CD8-positive, alpha-beta memory T cell (primary cell): Measurements from ENCODE around the gene GNG14. TPM values are rescaled to one million over a fixed set of nuclear protein-coding genes. Genes with fewer than 3 reads are reported as not detected.
A peak's percentile ranks its signal among the peaks of the same experiment; 100 is the strongest.
"Not testable (repeated sequence)": the region's sequence is repeated elsewhere in the genome, so short reads cannot be mapped to it uniquely, and the experiment has no call there.

ENCODE experiments used
- CTCF ChIA-PET: fragments of 350-600 bp; sonication (Branson Sonifier 250); formaldehyde crosslinking; loops from one replicate; lab custom pipeline; 2021; ENCODE audit warnings: antibody characterized with exemption; lab: Charles Lee
- POLR2A ChIA-PET: fragments of 350-600 bp; sonication (Branson Sonifier 250); formaldehyde crosslinking; loops from one replicate; lab custom pipeline; 2021; ENCODE audit warnings: antibody characterized with exemption; lab: Charles Lee
- DNase-seq, 5 donors: peaks; one replicate each; pipeline versions ENCODE4 v3.0.0 to v3.0.0-alpha.2; 2020 to 2022; ENCODE audit warnings: mixed read lengths in 1 of 5
- H3K27ac ChIP-seq: one replicate; pipeline ENCODE4 v1.7.0; 2013; ENCODE audit warnings: low read depth, mild to moderate bottlenecking, low read length, moderate library complexity
- H3K27me3 ChIP-seq: 2 replicates; pipeline ENCODE4 v1.7.0; 2013; ENCODE audit warnings: low read length, mild to moderate bottlenecking; ENCODE audit not compliant: insufficient read depth, poor library complexity, severe bottlenecking
- H3K36me3 ChIP-seq: 2 replicates; pipeline ENCODE4 v1.7.0; 2013; ENCODE audit warnings: mild to moderate bottlenecking, low read length, moderate library complexity; ENCODE audit not compliant: insufficient read depth
- H3K4me1 ChIP-seq: 2 replicates; pipeline ENCODE4 v1.7.0; 2013; ENCODE audit warnings: mild to moderate bottlenecking, low read length, moderate library complexity; ENCODE audit not compliant: insufficient read depth
- H3K4me3 ChIP-seq: 2 replicates; pipeline ENCODE4 v1.7.0; 2013; ENCODE audit warnings: mild to moderate bottlenecking, low read length
- H3K9me3 ChIP-seq: 2 replicates; pipeline ENCODE4 v1.7.0; 2013; ENCODE audit warnings: mild to moderate bottlenecking, low read length
- H3K27ac Mint-ChIP-seq, 8 donors: one replicate each; pipeline ENCODE4 v1.8.0; 2020 to 2021; ENCODE audit warnings: mixed read lengths in 8 of 8, mild to moderate bottlenecking in 6 of 8, inconsistent platforms in 3 of 8, moderate library complexity in 3 of 8
- H3K27me3 Mint-ChIP-seq, 2 donors: one replicate each; pipeline ENCODE4 v1.8.0; 2020 to 2021; ENCODE audit warnings: mixed read lengths in 2 of 2, mild to moderate bottlenecking in 1 of 2, moderate library complexity in 1 of 2
- H3K36me3 Mint-ChIP-seq, 3 donors: one replicate each; pipeline ENCODE4 v1.8.0; 2020 to 2021; ENCODE audit warnings: mixed read lengths in 3 of 3, inconsistent platforms in 1 of 3, mild to moderate bottlenecking in 1 of 3
- H3K4me1 Mint-ChIP-seq, 3 donors: one replicate each; pipeline ENCODE4 v1.8.0; 2020 to 2021; ENCODE audit warnings: mixed read lengths in 3 of 3, inconsistent platforms in 1 of 3, mild to moderate bottlenecking in 1 of 3
- H3K4me3 Mint-ChIP-seq, 7 donors: one replicate each; pipeline ENCODE4 v1.8.0; 2020 to 2021; ENCODE audit warnings: mixed read lengths in 7 of 7, mild to moderate bottlenecking in 6 of 7, moderate library complexity in 4 of 7, inconsistent platforms in 2 of 7
- H3K9me3 Mint-ChIP-seq, 5 donors: one replicate each; pipeline ENCODE4 v1.8.0; 2020 to 2022; ENCODE audit warnings: mixed read lengths in 5 of 5, mild to moderate bottlenecking in 3 of 5, moderate library complexity in 2 of 5, inconsistent platforms in 1 of 5
- polyA plus RNA-seq: library from polyadenylated mRNA; unstranded; fragments of 300-500 nt; fragmentation: Illumina TruSeq; gene quantifications from one replicate; pipeline ENCODE4 v1.2.3, GENCODE V29; 2021
- total RNA-seq, 2 experiments: library from RNA; stranded (reverse); gene quantifications; one replicate each; pipeline ENCODE4 v1.2.3, GENCODE V29; 2021

GNG14 gene
- total and polyA plus RNA-seq, 3 experiments from 2014 or later = not detected

DNA sequence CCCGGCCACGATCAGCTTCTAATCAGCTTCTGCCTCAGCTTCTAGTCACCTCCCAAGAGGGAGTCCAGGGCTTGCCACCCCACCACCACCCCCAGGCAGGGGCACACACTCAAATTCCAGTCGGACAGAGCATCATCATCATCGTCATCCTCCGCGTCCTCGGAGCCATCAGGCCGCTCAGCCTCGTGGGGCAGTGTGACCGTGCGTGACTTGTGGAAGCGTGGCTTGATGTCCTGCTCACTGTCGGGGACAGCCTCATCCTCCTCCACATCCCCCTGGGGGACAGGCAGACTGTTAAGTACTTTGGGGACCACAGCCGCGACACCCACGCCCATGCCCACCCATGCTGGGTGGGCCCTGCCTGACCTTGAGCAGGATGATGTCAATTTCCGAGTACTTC lies 23.4 kb downstream of the GNG14 start:
- H3K27me3 ChIP-seq = no peaks in the 10 kb centered on the region
- peaks cover 0 to 78% (median 9%) of the 10 kb centered on the region in 3 donors for H3K36me3 Mint-ChIP-seq
- peaks cover 21% of the 10 kb centered on the region for H3K36me3 ChIP-seq

DNA sequence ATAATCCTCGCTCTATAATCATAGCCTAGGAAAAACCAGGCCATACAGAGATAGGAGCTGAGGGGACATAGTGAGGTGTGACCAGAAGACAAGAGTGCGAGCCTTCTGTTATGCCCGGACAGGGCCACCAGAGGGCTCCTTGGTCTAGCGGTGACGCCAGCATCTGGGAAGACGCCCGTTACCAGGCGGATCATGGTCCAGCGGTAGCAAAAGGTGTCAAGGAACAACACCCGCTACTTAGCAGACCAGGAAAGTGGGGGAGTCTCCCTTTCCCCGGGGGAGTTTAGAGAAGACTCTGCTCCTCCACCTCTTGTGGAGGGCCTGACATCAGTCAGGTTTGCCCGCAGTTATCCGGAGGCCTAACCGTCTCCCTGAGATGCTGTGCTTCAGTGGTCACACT lies 24.3 kb downstream of the GNG14 start:
- CTCF ChIA-PET, H3K27me3 Mint-ChIP-seq, H3K4me3 Mint-ChIP-seq, H3K4me1 Mint-ChIP-seq, H3K4me1 ChIP-seq, H3K27ac Mint-ChIP-seq, H3K4me3 ChIP-seq, H3K9me3 ChIP-seq, H3K9me3 Mint-ChIP-seq, POLR2A ChIA-PET, H3K27ac ChIP-seq, H3K27me3 ChIP-seq: not testable (repeated sequence)
- peak in 1 of 5 donors; percentile 11 for DNase-seq
- peaks cover 21% of the 10 kb centered on the region for H3K36me3 ChIP-seq
- H3K36me3 Mint-ChIP-seq = peaks cover 0 to 76% (median 11%) of the 10 kb centered on the region in 3 donors

More for the DNA sequence above, 23.4 kb downstream of the GNG14 start:
- H3K4me3 ChIP-seq = no peak overlapping the region
- H3K27ac ChIP-seq = no peak overlapping the region
- ChIA-PET CTCF (interaction anchor here (1.6 to 3.7 kb wide), 2 partner anchors 45 to 136 kb away, joined by 3 to 10 read pairs; no protein-coding TSS in a partner anchor), POLR2A (no interaction called here)
- no peaks in the 10 kb centered on the region for H3K9me3 Mint-ChIP-seq
- no peak overlapping the region for H3K4me3 Mint-ChIP-seq
- H3K4me1 Mint-ChIP-seq = no peaks in the 10 kb centered on the region
- H3K9me3 ChIP-seq = no peaks in the 10 kb centered on the region
- H3K4me1 ChIP-seq = no peaks in the 10 kb centered on the region
- DNase-seq = no peak
- no peaks in the 10 kb centered on the region for H3K27me3 Mint-ChIP-seq
- H3K27ac Mint-ChIP-seq = no peak overlapping the region

DNA sequence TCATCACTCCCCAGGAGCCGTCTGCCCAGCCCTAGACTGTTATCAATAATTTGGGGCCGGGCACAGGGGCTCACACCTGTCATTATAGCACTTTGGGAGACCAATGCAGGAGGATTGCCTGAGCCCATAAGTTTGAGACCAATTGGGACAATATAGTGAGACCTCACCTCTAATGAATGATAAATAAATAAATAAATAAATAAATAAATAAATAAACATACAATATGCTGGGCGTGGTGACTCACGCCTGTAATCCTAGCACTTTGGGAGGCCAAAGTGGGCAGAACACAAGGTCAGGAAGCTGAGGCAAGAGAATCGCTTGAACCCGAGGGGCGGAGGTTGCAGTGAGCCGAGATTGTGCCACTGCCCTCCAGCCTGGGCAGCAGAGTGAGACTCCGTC lies 25.5 kb downstream of the GNG14 start:
- H3K27me3 ChIP-seq, POLR2A ChIA-PET, H3K27me3 Mint-ChIP-seq, DNase-seq, CTCF ChIA-PET, H3K27ac ChIP-seq, H3K4me3 Mint-ChIP-seq, H3K9me3 Mint-ChIP-seq, H3K4me3 ChIP-seq, H3K4me1 ChIP-seq, H3K4me1 Mint-ChIP-seq, H3K9me3 ChIP-seq: not testable (repeated sequence)
- peaks cover 0 to 75% (median 11%) of the 10 kb centered on the region in 3 donors for H3K36me3 Mint-ChIP-seq
- H3K27ac Mint-ChIP-seq = peak overlapping the region in 1 of 8 donors; percentile 61
- peaks cover 21% of the 10 kb centered on the region for H3K36me3 ChIP-seq

DNA sequence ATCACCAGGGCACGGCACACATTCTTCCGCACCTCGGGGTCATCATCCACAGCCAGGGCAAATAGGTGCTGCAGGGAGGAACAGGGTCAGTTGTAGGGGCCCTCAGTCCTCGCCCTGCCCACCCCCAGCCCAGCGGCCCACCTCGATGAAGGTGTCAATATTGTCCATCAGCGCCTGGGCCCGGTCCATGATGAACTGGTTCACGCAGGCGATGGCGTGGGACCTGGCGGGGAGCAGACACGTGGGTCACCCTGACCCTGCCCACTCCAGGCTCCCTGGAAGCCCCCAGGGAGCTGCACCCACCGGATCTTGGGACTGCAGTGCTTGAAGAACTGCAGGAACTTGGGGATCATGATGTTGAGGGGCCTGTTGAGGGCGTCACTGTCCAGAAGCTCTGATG lies 27.3 kb downstream of the GNG14 start:
- Histone ChIP-seq H3K27ac (no peak overlapping the region), H3K36me3 (peaks cover 23% of the 10 kb centered on the region), H3K27me3 (no peaks in the 10 kb centered on the region), H3K4me1 (no peaks in the 10 kb centered on the region), H3K9me3 (no peaks in the 10 kb centered on the region), H3K4me3 (no peak overlapping the region)
- CTCF ChIA-PET = interaction anchor here (1.1 to 1.8 kb wide), 2 partner anchors 19 to 43 kb away, joined by 3 to 5 read pairs; partner anchors contain the start of gene TRIR
- peaks cover 0 to 73% (median 15%) of the 10 kb centered on the region in 3 donors for H3K36me3 Mint-ChIP-seq
- no peak for DNase-seq
- H3K9me3 Mint-ChIP-seq = no peaks in the 10 kb centered on the region
- H3K4me1 Mint-ChIP-seq = peaks cover 0 to 11% (median 8%) of the 10 kb centered on the region in 3 donors
- no peak overlapping the region for H3K4me3 Mint-ChIP-seq
- no peak overlapping the region for H3K27ac Mint-ChIP-seq
- no peaks in the 10 kb centered on the region for H3K27me3 Mint-ChIP-seq
- POLR2A ChIA-PET = no interaction called here

DNA sequence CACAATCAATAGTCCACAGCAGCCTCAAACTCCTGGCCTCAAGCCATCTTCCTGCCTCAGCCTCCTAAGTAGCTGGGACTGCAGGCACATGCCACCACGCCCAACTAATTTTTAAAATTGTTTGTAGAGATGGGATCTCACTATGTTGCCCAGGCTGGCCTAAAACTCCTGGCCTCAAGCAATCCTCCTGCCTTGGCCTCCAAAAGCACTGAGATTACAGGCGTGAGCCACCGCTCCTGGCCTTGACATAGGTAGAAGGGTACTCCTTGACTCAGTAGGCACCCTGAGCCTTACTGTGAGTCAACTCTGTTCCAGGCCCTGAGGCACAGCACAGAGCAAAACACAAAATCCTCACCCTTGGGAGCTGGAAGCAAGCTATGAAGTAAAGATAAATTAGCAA lies 28.1 kb downstream of the GNG14 start:
- Mint-ChIP-seq H3K27me3 (no peaks in the 10 kb centered on the region), H3K4me3 (no peak overlapping the region), H3K9me3 (no peaks in the 10 kb centered on the region), H3K27ac (peak overlapping the region in 1 of 8 donors; percentile 29), H3K36me3 (peaks cover 0 to 66% (median 11%) of the 10 kb centered on the region in 3 donors), H3K4me1 (peaks cover 6 to 18% (median 13%) of the 10 kb centered on the region in 3 donors)
- Histone ChIP-seq H3K36me3 (peaks cover 18% of the 10 kb centered on the region), H3K9me3 (no peaks in the 10 kb centered on the region), H3K4me1 (no peaks in the 10 kb centered on the region), H3K27me3 (no peaks in the 10 kb centered on the region), H3K4me3 (no peak overlapping the region), H3K27ac (no peak overlapping the region)
- no peak for DNase-seq
- CTCF ChIA-PET = interaction anchor here (1.1 to 2.8 kb wide), 6 partner anchors 18 to 60 kb away, joined by 3 to 16 read pairs (median 4); partner anchors contain the start of gene TRIR
- POLR2A ChIA-PET = interaction anchor here (0.6 kb wide), 1 partner anchor 241 kb away, joined by 3 read pairs; no protein-coding TSS in a partner anchor

DNA sequence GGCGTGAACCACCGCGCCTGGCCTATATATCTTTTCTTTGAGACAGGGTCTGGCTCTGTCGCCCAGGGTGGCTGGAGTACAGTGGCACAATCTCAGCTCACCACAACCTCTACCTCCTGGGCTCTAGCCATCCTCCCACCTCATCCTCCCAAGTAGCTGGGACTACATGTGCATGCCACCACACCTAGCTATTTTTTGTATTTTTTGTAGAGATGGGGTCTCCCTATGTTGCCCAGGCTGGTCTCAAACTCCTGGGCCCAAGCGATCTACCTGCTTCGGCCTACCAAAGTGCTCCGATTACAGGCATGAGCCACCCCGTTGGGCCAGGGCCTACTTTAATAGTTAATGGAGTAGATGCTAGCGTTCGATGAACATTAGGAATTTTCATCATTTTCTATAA lies 32.5 kb downstream of the GNG14 start:
- ChIA-PET POLR2A (no interaction called here), CTCF (interaction anchor here (0.6 to 4.4 kb wide), 6 partner anchors 14 to 127 kb away, joined by 3 to 25 read pairs (median 4); partner anchors contain the start of gene TRIR)
- H3K36me3 ChIP-seq = peaks cover 7% of the 10 kb centered on the region
- peak overlapping the region in 6 of 8 donors; percentile 43 to 96 (median 78) for H3K27ac Mint-ChIP-seq
- peak overlapping the region; percentile 73 to 88 (median 77) for H3K4me3 Mint-ChIP-seq
- H3K36me3 Mint-ChIP-seq = peaks cover 0 to 40% (median 6%) of the 10 kb centered on the region in 3 donors
- peak overlapping the region; percentile 45 for H3K4me3 ChIP-seq
- H3K4me1 ChIP-seq = peaks cover 17% of the 10 kb centered on the region
- H3K4me1 Mint-ChIP-seq = peaks cover 35 to 46% (median 38%) of the 10 kb centered on the region in 3 donors
- DNase-seq = no peak
- no peaks in the 10 kb centered on the region for H3K9me3 ChIP-seq
- no peaks in the 10 kb centered on the region for H3K27me3 ChIP-seq
- H3K27ac ChIP-seq = peak overlapping the region; percentile 38
- no peaks in the 10 kb centered on the region for H3K9me3 Mint-ChIP-seq
- peaks cover 0 to 4% of the 10 kb centered on the region in 2 donors for H3K27me3 Mint-ChIP-seq

DNA sequence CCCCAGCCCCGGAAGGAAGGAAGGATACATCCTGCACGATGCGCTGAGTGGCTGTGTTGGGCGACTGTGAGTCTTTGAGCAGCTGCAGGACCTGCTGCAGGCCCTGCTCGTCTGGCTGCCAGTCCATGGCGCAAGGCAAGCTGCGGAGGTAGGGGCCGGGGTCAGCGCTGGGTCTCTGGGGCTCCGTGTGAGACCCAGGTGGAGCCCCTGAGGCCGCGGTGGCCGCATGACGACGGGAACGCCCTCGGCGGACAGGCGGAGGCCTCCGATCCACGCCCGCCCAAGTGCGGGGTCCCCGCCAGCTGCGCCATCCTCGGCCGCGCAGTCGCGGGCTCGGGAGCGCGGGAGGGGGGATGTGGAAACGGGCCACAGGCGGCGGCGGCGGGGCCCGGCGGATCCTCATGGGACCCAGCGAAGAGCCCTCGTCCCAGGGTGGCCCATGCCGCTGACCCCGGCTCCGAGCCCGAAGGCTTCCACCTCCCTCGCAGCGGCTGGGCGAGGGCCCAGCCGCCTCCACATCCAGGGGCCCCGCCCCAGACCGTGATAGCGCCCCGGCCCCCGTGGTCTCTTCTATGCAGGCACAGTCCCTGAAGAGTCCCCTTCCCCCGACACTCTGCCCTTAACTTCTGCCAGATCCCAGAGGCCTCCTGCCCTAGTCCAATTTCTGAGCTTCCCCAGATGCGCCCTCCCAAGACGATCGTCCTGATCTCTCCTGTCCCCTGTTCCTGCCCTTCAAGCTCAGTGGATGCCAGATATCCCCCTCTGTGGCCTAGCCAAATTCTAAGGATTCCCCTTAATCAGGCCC lies 33.3 kb downstream of the GNG14 start:
- Mint-ChIP-seq H3K27me3 (peaks cover 0 to 4% of the 10 kb centered on the region in 2 donors), H3K4me3 (peak overlapping the region; percentile 90 to 94 (median 92)), H3K27ac (peak overlapping the region; percentile 77 to 97 (median 91)), H3K4me1 (peaks cover 35 to 46% (median 38%) of the 10 kb centered on the region in 3 donors), H3K9me3 (no peaks in the 10 kb centered on the region), H3K36me3 (peaks cover 0 to 33% (median 6%) of the 10 kb centered on the region in 3 donors)
- ChIA-PET POLR2A (interaction anchor here (0.6 to 4.0 kb wide), 3 partner anchors 14 to 225 kb away, joined by 5 to 38 read pairs (median 7); partner anchors contain the start of genes FBXW9, GET3 and TRIR), CTCF (interaction anchor here (0.6 to 4.4 kb wide), 6 partner anchors 13 to 126 kb away, joined by 3 to 25 read pairs (median 4); partner anchors contain the start of gene TRIR)
- Histone ChIP-seq H3K27ac (peak overlapping the region; percentile 60), H3K36me3 (peaks cover 7% of the 10 kb centered on the region), H3K4me3 (peak overlapping the region; percentile 76), H3K27me3 (no peaks in the 10 kb centered on the region), H3K9me3 (no peaks in the 10 kb centered on the region), H3K4me1 (peaks cover 17% of the 10 kb centered on the region)
- peak in 1 of 5 donors; percentile 18 for DNase-seq
